ENCODE results near the gene CDK5RAP3. TPM values are rescaled to one million over a fixed set of nuclear protein-coding genes. Genes with fewer than 3 reads are reported as not detected.
A peak's percentile ranks its signal among the peaks of the same experiment; 100 is the strongest.

Gene CDK5RAP3
- total and polyA plus RNA-seq, 2 of the 13 experiments (the other 11 are each of a cell fraction or from before 2014, with no cell fraction given) = 128 to 154 TPM

- no peak overlapping the region for H3K4me2 ChIP-seq (ENCODE audit: low read depth, low read length)
- ChIA-PET CTCF (ENCODE audit: low intra/inter-chr PET ratio, low total read pairs) (no interaction called here), POLR2A (no interaction called here)
- no peak overlapping the region for H3K9ac ChIP-seq (ENCODE audit: insufficient read depth, low read depth, low read length)
- no peaks in the 10 kb centered on the region for H3K9me3 ChIP-seq (ENCODE audit: low read length)
- TF ChIP-seq ZNF652 (CRISPR knock-in tag; IDR thresholded peaks at IDR 0.05; ENCODE audit: borderline replicate concordance, low read depth) (peak; percentile 15; the same call in 1 of the 2 replicates), GATAD1 (CRISPR knock-in tag; IDR thresholded peaks at IDR 0.05) (no peak)
- DNase-seq (ENCODE audit: low spot score) (no peak), ATAC-seq (no peak), FAIRE-seq (no peak)
- H3K4me1 ChIP-seq (ENCODE audit: insufficient read depth, low read length) = peaks cover 30% of the 10 kb centered on the region
- H3K4me3 ChIP-seq (replicated peaks in 1 of 3; ENCODE audit: insufficient read depth in 1 of 3, low read depth in 2 of 3, low read length in 3 of 3) = no peak overlapping the region
- BruUV-seq (replicated peaks) = no TSS peak
- intact Hi-C loops (cut with micrococcal nuclease; ENCODE audit: unreplicated experiment) (no loop called here), in situ Hi-C loops (cut with HindIII; ENCODE audit: extremely low pct_ligation_motif_present, low pct_unique_long_range_greater_than_20kb) (no loop called here)
- H3K36me3 ChIP-seq (replicated peaks in 1 of 2; ENCODE audit: control insufficient read depth in 1 of 2, insufficient read depth in 2 of 2, low read length in 2 of 2) = no peaks in the 10 kb centered on the region
- no peak overlapping the region for H3K27ac ChIP-seq (ENCODE audit: extremely low read length, insufficient read depth, low read length)
- H3K79me2 ChIP-seq (ENCODE audit: insufficient read depth, low read length) = no peaks in the 10 kb centered on the region
- H3K27me3 ChIP-seq (ENCODE audit: control insufficient read depth in 1 of 2, insufficient read depth in 2 of 2, low read length in 2 of 2) = peaks cover 3 to 50% of the 10 kb centered on the region in 2 experiments; a peak in 3 of 5 replicates
- H4K20me1 ChIP-seq (ENCODE audit: insufficient read depth, low read length) = no peaks in the 10 kb centered on the region
- H2AFZ ChIP-seq (ENCODE audit: low read length) = no peak overlapping the region
- WGBS (ENCODE audit: low lambda C conversion rate) = 22% methylated on average over 9 of the region's 9 CpGs
These were observed 25.3 kb downstream of the CDK5RAP3 start for GRCh38 chr17:47996201-47996600.

- no peak overlapping the region for H3K9ac ChIP-seq (ENCODE audit: insufficient read depth, low read depth, low read length)
- POLR2A ChIA-PET = no interaction called here
- FAIRE-seq (no peak), ATAC-seq (no peak), DNase-seq (ENCODE audit: low spot score) (no peak)
- no peaks in the 10 kb centered on the region for H3K79me2 ChIP-seq (ENCODE audit: insufficient read depth, low read length)
- intact Hi-C loops (cut with micrococcal nuclease; ENCODE audit: unreplicated experiment) (no loop called here), in situ Hi-C loops (cut with HindIII; ENCODE audit: extremely low pct_ligation_motif_present, low pct_unique_long_range_greater_than_20kb) (no loop called here)
- H4K20me1 ChIP-seq (ENCODE audit: insufficient read depth, low read length) = no peaks in the 10 kb centered on the region
- H3K9me3 ChIP-seq (ENCODE audit: low read length) = no peaks in the 10 kb centered on the region
- H2AFZ ChIP-seq (ENCODE audit: low read length) = no peak overlapping the region
- no peak overlapping the region for H3K4me2 ChIP-seq (ENCODE audit: low read depth, low read length)
- H3K4me3 ChIP-seq (replicated peaks in 1 of 3; ENCODE audit: insufficient read depth in 1 of 3, low read depth in 2 of 3, low read length in 3 of 3) = no peak overlapping the region
- peaks cover 3 to 42% of the 10 kb centered on the region in 2 experiments; a peak in 3 of 5 replicates for H3K27me3 ChIP-seq (ENCODE audit: control insufficient read depth in 1 of 2, insufficient read depth in 2 of 2, low read length in 2 of 2)
- 54% methylated on average over 7 of the region's 7 CpGs for WGBS (ENCODE audit: low lambda C conversion rate)
- H3K4me1 ChIP-seq (ENCODE audit: insufficient read depth, low read length) = peaks cover 24% of the 10 kb centered on the region
- no peaks in the 10 kb centered on the region for H3K36me3 ChIP-seq (replicated peaks in 1 of 2; ENCODE audit: control insufficient read depth in 1 of 2, insufficient read depth in 2 of 2, low read length in 2 of 2)
- CTCF ChIA-PET (ENCODE audit: low intra/inter-chr PET ratio, low total read pairs) = no interaction called here
- H3K27ac ChIP-seq (ENCODE audit: extremely low read length, insufficient read depth, low read length) = no peak overlapping the region
- BruUV-seq (replicated peaks) = no TSS peak
- TF ChIP-seq ZNF510 (CRISPR knock-in tag; IDR thresholded peaks at IDR 0.05; ENCODE audit: low read depth) (no peak), ATF4 (CRISPR knock-in tag; IDR thresholded peaks at IDR 0.05) (no peak), ZNF678 (CRISPR knock-in tag; IDR thresholded peaks at IDR 0.05) (no peak), ZNF24 (IDR thresholded peaks at IDR 0.05) (no peak), ZBTB42 (CRISPR knock-in tag; IDR thresholded peaks at IDR 0.05) (no peak), CC2D1A (CRISPR knock-in tag; IDR thresholded peaks at IDR 0.05) (no peak), ZXDC (CRISPR knock-in tag; IDR thresholded peaks at IDR 0.05) (no peak), SMARCC2 (IDR thresholded peaks at IDR 0.05) (no peak), REST (IDR thresholded peaks at IDR 0.05; ENCODE audit: borderline replicate concordance in 1 of 2, low read depth in 1 of 2, low read length in 2 of 2) (no peak), ZNF160 (CRISPR knock-in tag; IDR thresholded peaks at IDR 0.05) (no peak), PLRG1 (conservative IDR thresholded peaks at IDR 0.05) (no peak)
These were observed 26.7 kb downstream of the CDK5RAP3 start for GRCh38 chr17:47997586-47997985.
